Peyer's patch (tissue), 4 donors: ENCODE results near the gene ZNF48.

Experiments used
- CTCF ChIP-seq, 6 experiments: fragments of 450-650 bp in 4 of 6; fragments of 200-600 bp in 2 of 6; sonication (generic) in 1 of 6; IDR thresholded peaks; one replicate each; pipeline ENCODE4 v1.5.1; 2017 to 2019; ENCODE audit warnings: antibody characterized with exemption in 6 of 6, mild to moderate bottlenecking in 3 of 6, moderate library complexity in 1 of 6
- POLR2A ChIP-seq, 2 donors: fragments of 450-650 bp; IDR thresholded peaks; one replicate each; pipeline ENCODE4 v1.5.1; 2017; ENCODE audit warnings: antibody characterized with exemption in 2 of 2, mild to moderate bottlenecking in 2 of 2, moderate library complexity in 2 of 2

GRCh38 chr16:30370456-30371247 is 24.6 kb upstream of the ZNF48 start, which contains the start of gene TBC1D10B:
- TF ChIP-seq CTCF (IDR thresholded peaks at IDR 0.05) (peak in 5 of 6 experiments; percentile 33 to 63 (median 51)), POLR2A (IDR thresholded peaks at IDR 0.05) (peak in 1 of 2 donors; percentile 75)
